C1 segment of cervical spinal cord (tissue), 14 donors: ENCODE measurements around the gene PKP1.

Experiments used
- DNase-seq, 14 donors: peaks; one replicate each; lab custom pipeline; 2025; lab: John Stamatoyannopoulos, UW

The PKP1 gene

GRCh38 chr1:201281573-201281972 is 1.7 kb upstream of the PKP1 start:
- DNase-seq, result no peak

- no peak for DNase-seq
Observed at GRCh38 chr1:201282216-201282615, 1.1 kb upstream of the PKP1 start.

- no peak for DNase-seq
Observed at GRCh38 chr1:201283836-201284553, 689 bp downstream of the PKP1 start.

GRCh38 chr1:201284636-201285035 is 1.3 kb downstream of the PKP1 start:
- no peak for DNase-seq

- DNase-seq, result no peak
Observed at GRCh38 chr1:201285846-201286245, 2.5 kb downstream of the PKP1 start.

- no peak for DNase-seq
Observed at GRCh38 chr1:201286445-201286844, 3.1 kb downstream of the PKP1 start.

- DNase-seq, result no peak
Observed at GRCh38 chr1:201288007-201288406, 4.7 kb downstream of the PKP1 start.

- DNase-seq, result no peak
Observed at GRCh38 chr1:201288765-201289164, 5.5 kb downstream of the PKP1 start.

GRCh38 chr1:201290551-201290950 is 7.2 kb downstream of the PKP1 start:
- DNase-seq, result no peak

- no peak for DNase-seq
Observed at GRCh38 chr1:201291916-201292315, 8.6 kb downstream of the PKP1 start.

- DNase-seq, result no peak
Observed at GRCh38 chr1:201294876-201295275, 11.6 kb downstream of the PKP1 start.

- DNase-seq, result no peak
Observed at GRCh38 chr1:201295346-201295745, 12.0 kb downstream of the PKP1 start.

- DNase-seq, result no peak
Observed at GRCh38 chr1:201295861-201296260, 12.6 kb downstream of the PKP1 start.

GRCh38 chr1:201296352-201296751 is 13.0 kb downstream of the PKP1 start:
- no peak for DNase-seq

GRCh38 chr1:201298396-201299381 is 15.4 kb downstream of the PKP1 start:
- DNase-seq, result no peak

GRCh38 chr1:201299968-201300367 is 16.7 kb downstream of the PKP1 start:
- no peak for DNase-seq

GRCh38 chr1:201300641-201301040 is 17.3 kb downstream of the PKP1 start:
- no peak for DNase-seq

- no peak for DNase-seq
Observed at GRCh38 chr1:201302163-201303152, 19.2 kb downstream of the PKP1 start.

- no peak for DNase-seq
Observed at GRCh38 chr1:201304126-201304525, 20.8 kb downstream of the PKP1 start.

GRCh38 chr1:201305815-201306214 is 22.5 kb downstream of the PKP1 start:
- DNase-seq, result no peak

- no peak for DNase-seq
Observed at GRCh38 chr1:201307231-201307630, 23.9 kb downstream of the PKP1 start.
